GM18907 (cell line): ENCODE results near the gene ATP6V0C.

ENCODE experiments used
- ATAC-seq: cut with Tn5 transposase; IDR thresholded peaks from one replicate; pipeline ENCODE4 v1.9.1; 2021; ENCODE audit warnings: mild to moderate bottlenecking, moderate library complexity; ENCODE audit not compliant: unreplicated experiment

ATP6V0C gene

GRCh38 chr16:2508722-2509400 lies 4.9 kb upstream of the ATP6V0C start:
- no peak for ATAC-seq

- no peak for ATAC-seq
Observed at GRCh38 chr16:2511128-2511800, 2.5 kb upstream of the ATP6V0C start.

- no peak for ATAC-seq
Observed at GRCh38 chr16:2511996-2512734, 1.6 kb upstream of the ATP6V0C start.

- no peak for ATAC-seq
Observed at GRCh38 chr16:2512735-2513404, 882 bp upstream of the ATP6V0C start.

GRCh38 chr16:2514333-2515179 lies 804 bp downstream of the ATP6V0C start:
- no peak for ATAC-seq

- no peak for ATAC-seq
Observed at GRCh38 chr16:2515180-2515851, 1.6 kb downstream of the ATP6V0C start.

GRCh38 chr16:2516391-2517240 lies 2.9 kb downstream of the ATP6V0C start:
- no peak for ATAC-seq

GRCh38 chr16:2517954-2518605 lies 4.3 kb downstream of the ATP6V0C start:
- no peak for ATAC-seq

- no peak for ATAC-seq
Observed at GRCh38 chr16:2518823-2519710, 5.3 kb downstream of the ATP6V0C start.

GRCh38 chr16:2519711-2520080 lies 5.9 kb downstream of the ATP6V0C start:
- ATAC-seq, result no peak

- ATAC-seq, result peak; percentile 34
Observed at GRCh38 chr16:2520097-2520783, 6.5 kb downstream of the ATP6V0C start, which contains the start of gene AMDHD2. Gene AMDHD2, plus strand, starts transcription at chr16:2520371. Its CDS starts 88 bp downstream, at chr16:2520459.

- peak; percentile 22 for ATAC-seq
Observed at GRCh38 chr16:2520784-2521531, 7.2 kb downstream of the ATP6V0C start.

GRCh38 chr16:2523801-2524231 lies 10.1 kb downstream of the ATP6V0C start:
- no peak for ATAC-seq

- ATAC-seq, result no peak
Observed at GRCh38 chr16:2524339-2524938, 10.7 kb downstream of the ATP6V0C start.

- no peak for ATAC-seq
Observed at GRCh38 chr16:2526135-2526534, 12.4 kb downstream of the ATP6V0C start.
